Glutamatergic neuron (in vitro differentiated cells): Measurements from ENCODE around the gene THBS2. TPM values are rescaled to one million over a fixed set of nuclear protein-coding genes. Genes with fewer than 3 reads are reported as not detected.

Experiments used
- DNase-seq: peaks from one replicate; pipeline ENCODE4 v3.0.0; 2022
- H3K27ac Mint-ChIP-seq: one replicate; pipeline ENCODE4 v1.8.0; 2020; ENCODE audit warnings: mild to moderate bottlenecking, mixed read lengths, inconsistent platforms; ENCODE audit not compliant: unreplicated experiment
- H3K27me3 Mint-ChIP-seq: one replicate; pipeline ENCODE4 v1.8.0; 2020; ENCODE audit warnings: mild to moderate bottlenecking, moderate library complexity, mixed read lengths, inconsistent platforms; ENCODE audit not compliant: unreplicated experiment
- H3K36me3 Mint-ChIP-seq: one replicate; pipeline ENCODE4 v1.8.0; 2020; ENCODE audit warnings: mild to moderate bottlenecking, mixed read lengths, inconsistent platforms; ENCODE audit not compliant: unreplicated experiment
- H3K4me1 Mint-ChIP-seq: one replicate; pipeline ENCODE4 v1.8.0; 2020; ENCODE audit warnings: mild to moderate bottlenecking, low read depth, mixed read lengths, inconsistent platforms; ENCODE audit not compliant: unreplicated experiment
- H3K4me3 Mint-ChIP-seq: one replicate; pipeline ENCODE4 v1.8.0; 2020; ENCODE audit warnings: mild to moderate bottlenecking, mixed read lengths, inconsistent platforms; ENCODE audit not compliant: unreplicated experiment
- H3K9me3 Mint-ChIP-seq: one replicate; pipeline ENCODE4 v1.8.0; 2020; ENCODE audit warnings: mild to moderate bottlenecking, moderate library complexity, mixed read lengths, inconsistent platforms; ENCODE audit not compliant: unreplicated experiment
- CTCF ChIP-seq: fragments of 200-600 bp; sonication (generic); IDR thresholded peaks from one replicate; pipeline ENCODE4 v1.5.0; 2021; ENCODE audit not compliant: partially characterized antibody, unreplicated experiment
- total RNA-seq: library from RNA; stranded (reverse); fragmentation: NEBNext Ultra II Directional; extraction: Animal tissue kit (Norgen Biotek cat#: 25700); gene quantifications from one replicate; pipeline ENCODE4 v1.2.1, GENCODE V29; 2021; ENCODE audit not compliant: unreplicated experiment

THBS2 gene
- total RNA-seq, 1 donor from 2014 or later: 3.1 TPM

GRCh38 chr6:169234634-169235033 is 19.0 kb downstream of the THBS2 start:
- Mint-ChIP-seq H3K9me3 (peaks cover 10% of the 10 kb centered on the region), H3K27ac (no peak overlapping the region), H3K4me3 (no peak overlapping the region), H3K36me3 (peaks cover 16% of the 10 kb centered on the region), H3K27me3 (peaks cover 12% of the 10 kb centered on the region), H3K4me1 (no peaks in the 10 kb centered on the region)
- DNase-seq: no peak
- no peak for TF ChIP-seq CTCF

- Mint-ChIP-seq H3K4me1 (no peaks in the 10 kb centered on the region), H3K27me3 (peaks cover 12% of the 10 kb centered on the region), H3K27ac (no peak overlapping the region), H3K36me3 (peaks cover 16% of the 10 kb centered on the region), H3K4me3 (peak overlapping the region; percentile 57), H3K9me3 (peaks cover 10% of the 10 kb centered on the region)
- DNase-seq: no peak
- TF ChIP-seq CTCF: no peak
Measured at GRCh38 chr6:169233832-169234231, 19.8 kb downstream of the THBS2 start.

- TF ChIP-seq CTCF: no peak
- H3K4me1 Mint-ChIP-seq: no peaks in the 10 kb centered on the region
- peak overlapping the region; percentile 57 for H3K4me3 Mint-ChIP-seq
- DNase-seq: no peak
- H3K27ac Mint-ChIP-seq: peak overlapping the region; percentile 20
- peaks cover 10% of the 10 kb centered on the region for H3K9me3 Mint-ChIP-seq
- H3K36me3 Mint-ChIP-seq: peaks cover 16% of the 10 kb centered on the region
- H3K27me3 Mint-ChIP-seq: peaks cover 12% of the 10 kb centered on the region
Measured at GRCh38 chr6:169233181-169233580, 20.5 kb downstream of the THBS2 start.

- H3K4me1 Mint-ChIP-seq: no peaks in the 10 kb centered on the region
- no peak for DNase-seq
- no peak overlapping the region for H3K27ac Mint-ChIP-seq
- no peak overlapping the region for H3K4me3 Mint-ChIP-seq
- no peak for TF ChIP-seq CTCF
- peaks cover 16% of the 10 kb centered on the region for H3K36me3 Mint-ChIP-seq
- H3K9me3 Mint-ChIP-seq: peaks cover 10% of the 10 kb centered on the region
- H3K27me3 Mint-ChIP-seq: peaks cover 12% of the 10 kb centered on the region
Measured at GRCh38 chr6:169232507-169232931, 21.1 kb downstream of the THBS2 start.

- peaks cover 16% of the 10 kb centered on the region for H3K36me3 Mint-ChIP-seq
- no peak overlapping the region for H3K27ac Mint-ChIP-seq
- H3K9me3 Mint-ChIP-seq: peaks cover 10% of the 10 kb centered on the region
- H3K27me3 Mint-ChIP-seq: peaks cover 12% of the 10 kb centered on the region
- H3K4me1 Mint-ChIP-seq: no peaks in the 10 kb centered on the region
- no peak for TF ChIP-seq CTCF
- DNase-seq: no peak
- no peak overlapping the region for H3K4me3 Mint-ChIP-seq
Measured at GRCh38 chr6:169231790-169232506, 21.7 kb downstream of the THBS2 start.
